Raji (cell line): ENCODE results near the gene NPHP4.

Source experiments
- POLR2A ChIP-seq: IDR thresholded peaks from 2 replicates; pipeline ENCODE4 v1.6.1; 2011; ENCODE audit warnings: low read depth, low read length, control low read depth; ENCODE audit not compliant: insufficient read depth

Gene NPHP4

DNA sequence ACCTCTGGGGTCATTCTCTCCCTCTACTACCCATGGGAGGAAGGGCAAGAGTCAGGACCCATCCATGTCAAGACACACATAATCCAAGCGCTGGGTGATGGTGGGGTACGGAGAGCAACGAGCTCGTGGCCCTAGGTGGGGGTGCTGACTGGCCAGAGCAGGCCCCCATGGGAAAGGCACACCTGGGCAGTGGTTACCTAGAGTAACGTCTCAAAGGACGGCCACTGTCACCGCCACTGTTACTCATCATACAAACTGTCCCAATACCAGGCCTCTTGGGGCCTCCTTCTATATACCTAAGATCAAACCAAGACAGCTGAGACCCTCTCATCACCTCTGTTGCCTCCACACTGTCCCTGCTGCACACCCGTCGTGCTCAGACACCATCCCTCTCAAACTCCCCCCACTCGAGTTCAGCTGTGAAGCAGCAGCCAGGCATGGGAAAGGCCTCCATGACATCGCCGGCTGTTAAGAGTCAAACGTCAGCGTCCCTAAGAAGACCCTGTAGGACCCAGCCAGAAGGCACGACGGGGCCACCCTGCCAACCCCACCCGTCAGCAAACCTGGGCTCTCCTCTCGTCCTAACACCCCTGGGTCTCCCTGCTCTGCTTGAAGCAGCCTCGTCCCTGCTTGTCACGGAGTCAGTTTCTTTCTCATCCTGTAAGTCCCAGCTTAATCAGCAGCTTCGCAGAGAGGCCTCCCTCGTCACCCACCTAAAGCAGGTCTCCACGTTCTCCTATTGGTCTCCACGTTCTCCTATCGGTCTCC is 15.3 kb downstream of the NPHP4 start:
- no peak for TF ChIP-seq POLR2A

DNA sequence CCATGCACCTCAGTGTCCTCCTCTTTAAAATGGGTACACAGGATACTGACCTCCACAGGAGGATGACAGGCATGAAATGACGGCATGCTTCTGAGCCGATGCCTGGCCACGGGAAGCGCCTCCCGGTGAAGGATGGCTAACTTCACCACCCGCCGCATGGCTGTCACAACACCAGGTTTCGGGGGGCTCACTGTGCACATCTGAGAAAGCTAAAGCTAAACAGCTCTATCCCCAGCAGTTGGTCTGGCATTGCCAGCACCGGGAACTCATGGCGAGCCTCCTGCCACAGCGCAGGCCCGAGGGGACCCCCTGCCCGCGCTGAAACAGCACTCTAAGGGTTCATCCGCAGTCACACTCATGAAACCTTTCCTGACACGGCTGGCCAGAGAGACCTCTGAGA is 16.0 kb downstream of the NPHP4 start:
- no peak for TF ChIP-seq POLR2A

DNA sequence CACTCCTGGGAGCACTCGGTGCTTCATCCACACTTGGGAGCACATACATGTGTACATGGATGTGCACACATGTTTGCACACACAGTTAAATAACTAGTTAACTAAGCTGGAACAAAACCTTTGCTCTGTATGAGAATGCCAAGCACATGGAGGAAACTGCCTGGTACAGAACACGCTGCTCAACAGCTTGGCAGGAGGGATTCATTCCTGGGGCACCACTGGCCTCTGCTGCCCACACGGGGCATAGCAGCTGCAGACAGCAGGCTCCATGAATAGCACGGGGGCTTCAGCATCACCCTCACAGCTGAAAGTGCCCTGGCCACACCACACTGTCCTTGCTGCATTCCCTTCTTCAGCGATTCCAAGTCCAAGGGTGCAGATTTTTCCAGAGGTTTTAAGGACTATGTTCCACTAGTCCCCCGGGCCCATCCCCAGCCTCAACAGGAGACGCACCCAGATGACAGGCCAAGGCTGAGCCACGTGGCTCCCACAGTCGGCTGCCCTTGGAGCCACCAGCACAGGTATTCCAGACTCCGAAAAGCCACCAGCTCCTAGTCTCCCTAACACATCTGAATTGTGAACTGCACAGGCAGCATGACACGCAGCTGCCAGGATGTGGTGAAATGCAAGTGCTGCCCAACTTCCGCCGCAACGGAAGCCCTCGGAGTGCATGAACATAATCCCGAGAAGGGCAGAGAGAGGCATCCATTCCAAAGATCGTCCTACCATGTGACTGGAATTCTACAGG is 16.9 kb downstream of the NPHP4 start:
- TF ChIP-seq POLR2A, result no peak

GRCh38 chr1:5974631-5975030 is 17.6 kb downstream of the NPHP4 start:
- TF ChIP-seq POLR2A, result no peak

GRCh38 chr1:5973771-5974170 is 18.5 kb downstream of the NPHP4 start:
- TF ChIP-seq POLR2A, result no peak

GRCh38 chr1:5972198-5972520 is 20.1 kb downstream of the NPHP4 start:
- TF ChIP-seq POLR2A, result no peak

DNA sequence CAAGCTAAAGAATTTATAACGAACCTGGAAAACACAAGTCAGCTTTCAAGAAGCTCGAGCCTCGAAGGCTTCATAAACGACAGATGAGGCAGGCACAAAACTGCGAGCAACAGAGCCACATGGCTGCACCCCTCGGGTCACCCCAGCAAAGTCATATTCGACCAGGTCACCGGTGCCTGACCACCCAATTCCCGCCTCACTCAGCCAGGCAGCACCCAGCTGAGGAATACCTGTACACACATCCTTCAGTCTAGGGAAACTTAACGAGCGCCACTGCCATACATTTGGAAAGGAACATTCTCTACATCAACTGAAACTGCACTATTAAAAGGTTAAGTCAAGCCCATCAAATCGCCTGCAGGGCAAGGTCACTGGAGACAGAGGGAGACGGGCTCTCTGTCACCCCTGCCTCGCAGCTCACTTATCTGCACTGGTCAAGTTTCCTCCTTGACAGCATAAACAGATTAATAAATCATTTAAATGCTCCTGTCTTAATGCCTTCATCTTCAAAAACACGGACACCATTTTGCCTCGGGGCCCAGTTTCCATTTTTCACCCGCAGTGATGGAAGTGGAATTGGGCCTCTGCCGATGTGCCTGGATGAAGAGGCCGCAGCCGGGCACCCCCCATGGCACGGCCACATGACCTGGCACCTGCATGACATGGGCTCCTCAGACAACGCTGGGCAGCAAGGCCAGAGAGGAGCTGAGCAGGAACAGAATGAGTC is 20.6 kb downstream of the NPHP4 start:
- TF ChIP-seq POLR2A, result no peak

DNA sequence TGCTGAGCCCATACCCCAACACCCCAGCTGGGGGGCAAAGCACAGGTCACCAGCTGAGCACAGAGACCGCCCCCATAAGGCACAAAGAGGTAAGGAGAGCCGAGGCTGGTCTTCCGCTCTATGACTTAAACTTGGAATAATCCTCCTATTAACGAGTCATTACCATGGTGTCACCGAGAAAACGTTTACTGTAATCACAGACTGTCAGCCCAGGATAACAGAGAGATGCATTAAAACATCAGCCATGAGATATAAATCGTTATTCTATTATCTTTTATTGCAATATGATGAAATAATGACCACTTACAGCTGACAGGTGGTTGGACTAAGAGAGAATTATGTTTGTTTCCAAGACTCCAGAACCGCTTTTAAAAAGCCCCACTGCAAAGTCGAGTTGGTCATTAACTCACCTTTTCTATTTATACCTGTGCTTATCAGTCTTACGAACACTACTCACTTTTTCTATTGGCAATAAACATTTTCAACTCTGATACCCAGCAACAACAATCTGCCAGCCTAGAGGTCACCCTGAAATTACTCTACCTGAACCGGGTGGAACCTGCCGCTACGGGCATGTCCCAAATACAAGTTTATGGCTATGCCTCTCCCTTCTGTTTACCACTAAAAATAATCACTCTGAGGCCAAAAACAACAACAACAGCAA is 21.5 kb downstream of the NPHP4 start:
- TF ChIP-seq POLR2A, result no peak

DNA sequence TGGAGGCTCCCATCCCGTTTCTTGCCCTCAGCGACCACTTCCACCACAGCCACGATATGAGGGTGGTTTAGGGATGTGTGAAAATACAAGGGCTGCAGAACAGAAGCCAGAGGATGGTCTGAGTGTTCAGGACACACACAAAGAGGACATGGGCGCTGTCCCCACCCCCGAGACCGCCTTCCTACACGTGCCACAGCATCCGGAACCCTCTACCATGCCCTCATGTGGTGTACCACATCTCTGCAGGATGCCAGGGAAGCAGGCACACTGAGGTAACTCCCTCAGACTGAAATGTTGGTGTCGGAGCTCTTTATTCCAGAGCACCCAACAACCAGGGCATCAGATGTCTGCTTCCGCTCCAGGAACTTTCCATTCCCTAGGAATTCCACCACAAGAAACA is 23.1 kb downstream of the NPHP4 start:
- TF ChIP-seq POLR2A, result no peak

GRCh38 chr1:5968161-5968736 is 24.0 kb downstream of the NPHP4 start:
- no peak for TF ChIP-seq POLR2A

DNA sequence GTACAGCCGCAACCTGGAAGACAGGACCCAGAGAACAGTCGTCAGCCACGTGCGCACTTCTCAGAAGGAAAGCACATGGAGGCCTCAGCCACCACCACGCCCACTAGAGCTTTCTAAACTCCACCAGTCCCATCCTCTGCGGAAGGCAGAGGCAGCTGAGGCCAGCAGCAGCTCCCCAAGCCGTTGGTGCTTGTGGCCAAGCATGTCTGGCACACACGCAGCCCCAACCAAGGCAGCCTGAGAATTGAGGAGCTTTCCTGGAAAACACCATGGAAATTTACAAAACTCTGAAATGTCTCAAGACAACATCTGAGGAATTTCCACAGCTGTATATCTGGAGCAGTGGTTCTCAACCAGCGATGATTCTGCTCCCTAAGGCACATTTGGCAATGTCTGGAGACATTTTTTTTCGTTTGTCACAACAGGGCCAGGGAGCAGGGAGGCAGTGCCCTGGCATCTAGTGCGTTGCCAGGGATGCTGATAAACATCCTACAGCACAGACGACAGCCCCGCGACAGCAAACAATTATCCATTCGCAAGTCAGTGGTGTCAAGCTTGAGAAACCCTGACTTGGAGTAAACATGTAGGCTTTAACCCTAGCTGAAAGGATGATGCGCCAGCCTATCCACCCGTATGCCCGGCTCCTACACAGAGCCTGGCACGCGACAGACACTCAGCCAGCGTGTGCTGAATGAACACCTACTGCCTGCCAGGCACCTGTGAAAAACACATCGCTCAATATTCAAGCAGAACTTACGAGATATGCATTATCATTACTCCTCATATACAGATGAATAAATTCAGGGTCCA is 24.7 kb downstream of the NPHP4 start:
- TF ChIP-seq POLR2A, result no peak

DNA sequence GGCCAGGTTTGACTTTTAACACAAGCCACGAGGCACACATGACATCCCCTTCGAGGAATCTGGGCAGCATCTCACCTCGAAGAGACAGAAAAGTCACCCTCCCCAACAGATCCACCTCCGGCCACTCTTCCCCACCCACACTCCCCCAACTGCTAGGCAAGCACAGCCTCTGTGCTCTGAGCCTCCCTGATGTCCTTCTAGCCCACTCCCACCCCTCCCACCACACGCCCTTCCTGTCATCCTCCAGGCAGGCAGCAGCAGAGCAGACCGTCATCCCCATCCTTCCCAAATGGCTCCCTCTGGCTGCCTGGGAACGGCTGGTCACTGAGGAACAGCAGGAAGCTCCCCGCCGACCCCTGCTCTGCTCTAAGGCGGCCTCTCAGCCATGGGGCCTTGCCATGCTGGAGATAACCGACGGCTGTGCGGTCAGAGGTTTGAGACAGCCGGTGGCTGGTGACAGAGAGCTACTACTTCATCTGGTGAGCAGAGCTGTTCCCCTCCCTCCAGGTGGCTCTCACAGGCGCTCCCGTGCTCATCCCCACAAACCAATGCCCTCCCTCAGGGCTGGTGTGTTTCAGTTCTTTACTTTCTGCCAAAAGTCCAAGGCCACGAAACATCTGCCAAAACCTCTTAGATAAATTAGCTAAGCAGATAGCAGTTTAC is 25.6 kb downstream of the NPHP4 start:
- no peak for TF ChIP-seq POLR2A

GRCh38 chr1:5965586-5966131 is 26.6 kb downstream of the NPHP4 start:
- TF ChIP-seq POLR2A, result no peak
